Spleen (tissue), 11 donors: ENCODE data around the gene DLG3. TPM values are rescaled to one million over a fixed set of nuclear protein-coding genes. Genes with fewer than 3 reads are reported as not detected.
"Not testable (repeated sequence)": the region's sequence is repeated elsewhere in the genome, so short reads cannot be mapped to it uniquely, and the experiment has no call there.

Source experiments
- DNase-seq: peaks from one replicate; pipeline ENCODE4 v3.0.0-alpha.2; 2020
- H3K27ac ChIP-seq, 8 donors: fragments of 200-600 bp; sonication (generic) in 7 of 8; 1 replicate in 4 of 8; 2 replicates in 4 of 8; pipeline versions ENCODE4 v1.5.0 to v1.8.0; 2016 to 2021; ENCODE audit warnings: inconsistent platforms in 4 of 8, mild to moderate bottlenecking in 4 of 8, moderate library complexity in 1 of 8
- H3K27me3 ChIP-seq, 7 donors: fragments of 200-600 bp; sonication (generic) in 6 of 7; replicated peaks in 1 of 7; 1 replicate in 4 of 7; 2 replicates in 3 of 7; pipeline versions ENCODE4 v1.5.0 to v1.8.0; 2016 to 2021; ENCODE audit warnings: inconsistent platforms in 3 of 7, mild to moderate bottlenecking in 1 of 7
- H3K36me3 ChIP-seq, 6 donors: fragments of 200-600 bp; sonication (generic) in 5 of 6; 1 replicate in 4 of 6; 2 replicates in 2 of 6; pipeline versions ENCODE4 v1.5.0 to v1.8.0; 2016 to 2021; ENCODE audit warnings: inconsistent platforms in 2 of 6
- H3K4me1 ChIP-seq, 6 donors: fragments of 200-600 bp; sonication (generic) in 5 of 6; 1 replicate in 3 of 6; 2 replicates in 3 of 6; pipeline versions ENCODE4 v1.5.0 to v1.8.0; 2016 to 2021; ENCODE audit warnings: inconsistent platforms in 3 of 6
- H3K4me3 ChIP-seq, 8 donors: fragments of 200-600 bp; sonication (generic) in 7 of 8; 1 replicate in 4 of 8; 2 replicates in 4 of 8; pipeline versions ENCODE4 v1.5.0 to v1.8.0; 2016 to 2021; ENCODE audit warnings: inconsistent platforms in 4 of 8, mild to moderate bottlenecking in 4 of 8, moderate library complexity in 2 of 8
- H3K9me3 ChIP-seq, 8 donors: fragments of 200-600 bp; sonication (generic) in 7 of 8; 1 replicate in 4 of 8; 2 replicates in 4 of 8; pipeline versions ENCODE4 v1.5.0 to v1.8.0; 2016 to 2021; ENCODE audit warnings: inconsistent platforms in 4 of 8
- POLR2A ChIP-seq, 3 donors: fragments of 450-650 bp; IDR thresholded peaks; one replicate each; pipeline ENCODE4 v1.5.1; 2017; ENCODE audit warnings: antibody characterized with exemption in 3 of 3, mild to moderate bottlenecking in 1 of 3
- POLR2AphosphoS5 ChIP-seq, 3 donors: sonication (generic); formaldehyde crosslinking; IDR thresholded peaks; one replicate each; pipeline ENCODE4 v1.5.1; 2017; ENCODE audit warnings: antibody characterized with exemption in 3 of 3
- WGBS, 5 donors: extraction: QIAGEN DNeasy Blood & Tissue Kit in 3 of 5; methylation state at CpG; one replicate each; pipeline versions ENCODE4 v1.1.5 to v1.1.7; 2013 to 2018; 5-methylcytosine and 5-hydroxymethylcytosine counted together
- intact Hi-C: fragments of 100-400 bp; cut with DNase I; formaldehyde crosslinking; loops from one replicate; pipeline ENCODE4 v1.15.0; 2023; ENCODE audit warnings: low total_unique reads
- polyA plus RNA-seq, 3 donors: library from polyadenylated mRNA; stranded (reverse); fragments of 200-250 nt; gene quantifications; one replicate each; pipeline ENCODE4 v1.2.1, GENCODE V29; 2013
- total RNA-seq, 7 donors: library from RNA; depleted of rRNA in 3 of 7; stranded (reverse); fragments of >200 nt in 3 of 7; fragmentation: NEBNext Ultra II Directional in 4 of 7; extraction: Animal tissue kit (Norgen Biotek cat#: 25700) in 4 of 7; gene quantifications; one replicate each; pipeline versions ENCODE4 v1.1.0 to v1.2.1, GENCODE V29; 2016 to 2021
- TF ChIP-seq, protein P1 (sequence below), 11 experiments: fragments of 200-600 bp in 7 of 11; fragments of 450-650 bp in 4 of 11; sonication (generic) in 4 of 11; IDR thresholded peaks in 8 of 11; conservative IDR thresholded peaks in 3 of 11; 1 replicate in 7 of 11; 2 replicates in 4 of 11; pipeline versions ENCODE4 v1.4.0 to v1.8.0; 2016 to 2021; ENCODE audit warnings: antibody characterized with exemption in 11 of 11, inconsistent platforms in 4 of 11, mild to moderate bottlenecking in 1 of 11
- donor health status: healthy with polysubstance abuse.
- donor health status: DM: no; HTN: no; CAD: no; lungs with moderate emphysema.
- donor health status: DM: no; HTN: no; CAD: no.
- donor health status: Bipolar disorder and iron deficiency.
- donor health status: healthy.
- donor health status: DM: no; HTN: no; CAD: no.
- donor health status: DM: yes; HTN: yes; CAD: no.

The DLG3 gene
- total and polyA plus RNA-seq, 10 donors, result 2.7 to 46.3 (median 35.5) TPM

DNA sequence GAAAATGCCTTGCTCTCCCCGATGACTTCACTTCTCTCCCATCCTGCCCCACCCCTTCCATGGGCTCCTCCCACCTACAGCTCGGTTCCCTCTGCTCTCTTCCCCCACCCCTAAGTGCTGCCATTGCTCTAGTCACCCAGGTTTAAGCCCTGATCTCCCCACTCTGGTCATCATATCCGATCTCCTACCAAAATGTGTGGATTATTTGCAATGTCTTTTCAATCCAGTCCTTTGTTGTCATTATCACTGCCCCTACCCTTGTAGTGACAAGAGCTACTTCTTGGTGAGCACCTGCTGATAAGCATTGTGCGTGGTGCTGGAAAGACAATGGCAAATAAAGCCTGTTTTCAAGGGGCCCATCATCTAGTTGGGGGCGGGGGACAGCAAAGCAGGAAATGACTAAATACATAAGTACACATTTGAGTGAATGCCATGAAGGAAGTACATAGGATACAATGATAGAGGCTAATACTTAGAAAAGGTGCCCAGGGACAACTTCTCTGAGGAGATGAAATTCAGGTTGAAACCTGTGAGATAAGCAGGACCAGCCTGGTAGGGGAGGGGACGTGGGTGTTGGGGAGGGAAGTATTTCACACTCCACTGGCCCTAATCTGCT is 63.8 kb downstream of the DLG3 start:
- peaks cover 0 to 7% (median 0%) of the 10 kb centered on the region in 6 donors for H3K36me3 ChIP-seq
- 39 to 57% (median 52%) methylated on average over 6 of the region's 6 CpGs for WGBS, 5 donors
- intact Hi-C loops, result no loop called here

DNA sequence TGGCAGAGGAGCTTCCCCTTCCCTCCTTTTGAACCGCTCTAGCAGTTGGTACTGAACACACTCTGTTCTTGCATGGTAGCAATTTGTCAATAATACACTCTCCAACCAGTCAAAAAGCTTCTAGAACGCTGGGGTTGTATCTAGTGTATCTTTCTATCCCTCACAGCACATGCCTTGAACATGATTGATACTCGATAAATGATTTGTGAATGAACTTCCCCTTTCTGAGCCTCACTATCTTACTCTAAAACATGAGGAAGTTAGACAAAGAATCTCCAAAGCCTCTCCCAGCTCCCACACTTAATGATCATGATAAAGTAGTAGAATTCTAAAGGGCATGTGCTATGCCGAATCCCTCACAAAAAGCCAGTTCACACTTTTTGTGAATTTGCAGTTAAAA is 64.4 kb downstream of the DLG3 start:
- Histone ChIP-seq H3K4me3 (no peak overlapping the region), H3K27ac (no peak overlapping the region), H3K9me3 (no peaks in the 10 kb centered on the region), H3K27me3 (no peaks in the 10 kb centered on the region), H3K4me1 (no peaks in the 10 kb centered on the region), H3K36me3 (peaks cover 0 to under 1% (median 0%) of the 10 kb centered on the region in 6 donors)
- 51 to 62% (median 56%) methylated on average over 4 of the region's 4 CpGs for whole genome bisulfite sequencing, 5 donors
- TF ChIP-seq POLR2A (IDR thresholded peaks at IDR 0.05) (no peak), POLR2AphosphoS5 (IDR thresholded peaks at IDR 0.05) (no peak)
- intact Hi-C loops, result no loop called here
- DNase-seq, result no peak

More for the DNA sequence above, 63.8 kb downstream of the DLG3 start:
- DNase-seq, result no peak
- Histone ChIP-seq H3K4me1 (no peaks in the 10 kb centered on the region), H3K27me3 (no peaks in the 10 kb centered on the region), H3K9me3 (no peaks in the 10 kb centered on the region), H3K4me3 (no peak overlapping the region), H3K27ac (no peak overlapping the region)
- no peak for TF ChIP-seq POLR2AphosphoS5 (IDR thresholded peaks at IDR 0.05)
- TF ChIP-seq POLR2A (IDR thresholded peaks at IDR 0.05), result no peak
- TF ChIP-seq, protein P1, sequence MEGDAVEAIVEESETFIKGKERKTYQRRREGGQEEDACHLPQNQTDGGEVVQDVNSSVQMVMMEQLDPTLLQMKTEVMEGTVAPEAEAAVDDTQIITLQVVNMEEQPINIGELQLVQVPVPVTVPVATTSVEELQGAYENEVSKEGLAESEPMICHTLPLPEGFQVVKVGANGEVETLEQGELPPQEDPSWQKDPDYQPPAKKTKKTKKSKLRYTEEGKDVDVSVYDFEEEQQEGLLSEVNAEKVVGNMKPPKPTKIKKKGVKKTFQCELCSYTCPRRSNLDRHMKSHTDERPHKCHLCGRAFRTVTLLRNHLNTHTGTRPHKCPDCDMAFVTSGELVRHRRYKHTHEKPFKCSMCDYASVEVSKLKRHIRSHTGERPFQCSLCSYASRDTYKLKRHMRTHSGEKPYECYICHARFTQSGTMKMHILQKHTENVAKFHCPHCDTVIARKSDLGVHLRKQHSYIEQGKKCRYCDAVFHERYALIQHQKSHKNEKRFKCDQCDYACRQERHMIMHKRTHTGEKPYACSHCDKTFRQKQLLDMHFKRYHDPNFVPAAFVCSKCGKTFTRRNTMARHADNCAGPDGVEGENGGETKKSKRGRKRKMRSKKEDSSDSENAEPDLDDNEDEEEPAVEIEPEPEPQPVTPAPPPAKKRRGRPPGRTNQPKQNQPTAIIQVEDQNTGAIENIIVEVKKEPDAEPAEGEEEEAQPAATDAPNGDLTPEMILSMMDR (IDR thresholded peaks at IDR 0.05 in 8 of 11, conservative IDR thresholded peaks at IDR 0.05 in 3 of 11), result no peak

DNA sequence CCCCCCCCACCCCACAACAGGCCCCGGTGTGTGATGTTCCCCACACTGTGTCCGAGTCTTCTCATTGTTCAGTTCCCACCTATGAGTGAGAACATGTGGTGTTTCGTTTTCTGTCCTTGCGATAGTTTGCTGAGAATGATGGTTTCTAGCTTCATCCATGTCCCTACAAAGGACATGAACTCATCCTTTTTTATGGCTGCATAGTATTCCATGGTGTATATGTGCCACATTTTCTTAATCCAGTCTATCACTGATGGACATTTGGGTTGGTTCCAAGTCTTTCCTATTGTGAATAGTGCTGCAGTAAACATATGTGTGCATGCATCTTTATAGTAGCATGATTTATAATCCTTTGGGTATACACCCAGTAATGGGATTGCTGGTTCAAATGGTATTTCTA is 70.6 kb downstream of the DLG3 start:
- H3K4me1 ChIP-seq, H3K9me3 ChIP-seq, H3K4me3 ChIP-seq, intact Hi-C loops, H3K27ac ChIP-seq, H3K36me3 ChIP-seq, H3K27me3 ChIP-seq, DNase-seq: not testable (repeated sequence)
- WGBS, 5 donors, result 83 to 97% (median 91%) methylated on average over 4 of the region's 4 CpGs

DNA sequence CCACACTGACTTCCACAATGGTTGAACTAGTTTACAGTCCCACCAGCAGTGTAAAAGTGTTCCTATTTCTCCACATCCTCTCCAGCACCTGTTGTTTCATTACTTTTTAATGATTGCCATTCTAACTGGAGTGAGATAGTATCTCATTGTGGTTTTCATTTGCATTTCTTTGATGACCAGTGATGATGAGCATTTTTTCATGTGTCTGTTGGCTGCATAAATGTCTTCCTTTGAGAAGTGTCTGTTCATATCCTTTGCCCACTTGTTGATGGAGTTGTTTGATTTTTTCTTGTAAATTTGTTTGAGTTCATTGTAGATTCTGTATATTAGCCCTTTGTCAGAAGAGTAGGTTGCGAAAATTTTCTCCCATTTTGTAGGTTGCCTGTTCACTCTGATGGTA is 71.1 kb downstream of the DLG3 start:
- DNase-seq, intact Hi-C loops: not testable (repeated sequence)
- WGBS, 5 donors, result 64 to 100% (median 89%) methylated on average over 1 of the region's 1 CpG

DNA sequence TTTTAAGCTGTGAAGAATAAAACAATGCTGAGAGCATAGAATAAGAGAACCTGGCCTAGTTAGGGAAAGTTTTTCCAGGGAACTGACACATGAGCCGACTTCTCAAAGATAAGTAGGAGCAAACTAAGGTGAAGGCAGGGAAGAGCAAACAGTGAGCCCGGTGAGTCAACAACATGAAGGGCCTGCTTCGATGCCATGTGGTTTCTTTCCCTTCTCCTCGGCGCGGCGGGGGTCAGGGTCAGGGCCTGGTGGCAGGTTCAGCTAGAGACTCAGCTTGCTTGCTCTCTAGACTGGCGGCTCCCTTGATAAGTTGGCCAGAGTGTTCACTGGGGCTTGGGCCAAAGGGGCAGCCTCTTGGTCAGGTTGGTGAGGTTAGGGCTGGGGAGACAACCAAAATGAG is 81.1 kb downstream of the DLG3 start:
- Histone ChIP-seq H3K4me1 (no peaks in the 10 kb centered on the region), H3K4me3 (no peak overlapping the region), H3K9me3 (peaks cover 0 to 6% (median 3%) of the 10 kb centered on the region in 8 donors), H3K27me3 (peaks cover 0 to 6% (median 0%) of the 10 kb centered on the region in 7 donors), H3K27ac (no peak overlapping the region), H3K36me3 (no peaks in the 10 kb centered on the region)
- WGBS, 5 donors, result 79 to 89% (median 86%) methylated on average over 4 to 8 of the region's 8 CpGs
- intact Hi-C loops, result no loop called here
- TF ChIP-seq POLR2AphosphoS5 (IDR thresholded peaks at IDR 0.05) (no peak), POLR2A (IDR thresholded peaks at IDR 0.05) (no peak)
- TF ChIP-seq, protein P1 (IDR thresholded peaks at IDR 0.05 in 8 of 11, conservative IDR thresholded peaks at IDR 0.05 in 3 of 11), result no peak
- DNase-seq, result no peak

More for the DNA sequence above, 71.1 kb downstream of the DLG3 start:
- H3K27ac ChIP-seq, H3K4me3 ChIP-seq, H3K9me3 ChIP-seq, H3K4me1 ChIP-seq, H3K27me3 ChIP-seq, H3K36me3 ChIP-seq: not testable (repeated sequence)

DNA sequence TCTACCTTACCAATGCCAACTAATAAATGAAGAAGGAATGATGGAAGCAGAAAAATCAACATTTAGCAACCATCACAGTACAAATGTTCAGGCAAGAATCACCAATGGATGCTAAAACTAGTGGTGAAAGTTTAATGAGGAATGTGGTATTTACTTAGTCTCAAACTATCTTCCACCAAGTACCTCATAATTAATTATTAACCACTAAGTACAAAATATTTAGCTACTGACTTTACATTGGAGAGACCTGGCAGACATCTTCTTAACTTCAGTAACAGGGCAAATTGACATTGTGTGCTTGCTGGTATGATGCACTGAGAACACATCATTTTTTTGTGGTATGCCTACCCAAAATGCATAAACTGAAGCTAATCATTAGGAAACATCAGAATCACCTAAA is 82.4 kb downstream of the DLG3 start:
- TF ChIP-seq, protein P1 (IDR thresholded peaks at IDR 0.05 in 8 of 11, conservative IDR thresholded peaks at IDR 0.05 in 3 of 11), result no peak
- TF ChIP-seq POLR2AphosphoS5 (IDR thresholded peaks at IDR 0.05), result no peak
- no peak for TF ChIP-seq POLR2A (IDR thresholded peaks at IDR 0.05)
- intact Hi-C loops, result no loop called here
- no peaks in the 10 kb centered on the region for H3K4me1 ChIP-seq

More for the DNA sequence above, 82.4 kb downstream of the DLG3 start:
- Histone ChIP-seq H3K27ac (no peak overlapping the region), H3K36me3 (no peaks in the 10 kb centered on the region), H3K4me3 (no peak overlapping the region), H3K9me3 (no peaks in the 10 kb centered on the region), H3K27me3 (peaks cover 0 to 6% (median 0%) of the 10 kb centered on the region in 7 donors)
- DNase-seq, result no peak
